ENCODE measurements around the gene ZNRD2. TPM values are rescaled to one million over a fixed set of nuclear protein-coding genes. Genes with fewer than 3 reads are reported as not detected.

The ZNRD2 gene
- total RNA-seq, 1 donor from 2014 or later: 45.1 TPM

GRCh38 chr11:65595543-65596281, 25.4 kb downstream of the ZNRD2 start, which contains the start of gene KCNK7:
Gene KCNK7 (minus strand): TSS chr11:65595800. CDS start chr11:65595772, 28 bp downstream.
- H3K27me3 Mint-ChIP-seq (ENCODE audit: low read depth, unreplicated experiment): peaks cover 4% of the 10 kb centered on the region
- H3K27ac Mint-ChIP-seq (ENCODE audit: unreplicated experiment): no peak within 1 kb of the TSS
- Histone ChIP-seq H2AFZ (ENCODE audit: low read depth, low read length) (no peak within 1 kb of the TSS), H3K36me3 (ENCODE audit: insufficient read depth, low read length) (peaks cover 2% of the 10 kb centered on the region), H3K9me3 (ENCODE audit: insufficient read depth, low read depth, low read length) (no peaks in the 10 kb centered on the region), H3K9ac (ENCODE audit: low read length) (no peak within 1 kb of the TSS), H3K4me1 (ENCODE audit: insufficient read depth, low read length) (peaks cover 4% of the 10 kb centered on the region), H3K4me3 (ENCODE audit: insufficient read depth, low read depth, low read length) (no peak within 1 kb of the TSS), H3K79me2 (ENCODE audit: insufficient read depth, low read length) (no peaks in the 10 kb centered on the region), H3K4me2 (ENCODE audit: low read length) (no peak within 1 kb of the TSS), H3K27ac (ENCODE audit: low read depth, low read length) (no peak within 1 kb of the TSS), H3K27me3 (ENCODE audit: insufficient read depth, low read length) (no peaks in the 10 kb centered on the region), H4K20me1 (ENCODE audit: insufficient read depth, low read length) (peaks cover 6% of the 10 kb centered on the region)
- no peak for DNase-seq (ENCODE audit: low read depth)
- peaks cover 4% of the 10 kb centered on the region for H3K36me3 Mint-ChIP-seq (ENCODE audit: low read depth, unreplicated experiment)
- TF ChIP-seq CTCF (IDR thresholded peaks at IDR 0.05; ENCODE audit: insufficient read depth, low read depth, low read length) (no peak), EZH2 (IDR thresholded peaks at IDR 0.05; ENCODE audit: insufficient read depth, low read length) (no peak)
- H3K4me1 Mint-ChIP-seq (ENCODE audit: low read depth, unreplicated experiment): no peaks in the 10 kb centered on the region
- no peaks in the 10 kb centered on the region for H3K9me3 Mint-ChIP-seq (ENCODE audit: unreplicated experiment)
- no peak for FAIRE-seq
- no peak within 1 kb of the TSS for H3K4me3 Mint-ChIP-seq (ENCODE audit: unreplicated experiment)

DNA sequence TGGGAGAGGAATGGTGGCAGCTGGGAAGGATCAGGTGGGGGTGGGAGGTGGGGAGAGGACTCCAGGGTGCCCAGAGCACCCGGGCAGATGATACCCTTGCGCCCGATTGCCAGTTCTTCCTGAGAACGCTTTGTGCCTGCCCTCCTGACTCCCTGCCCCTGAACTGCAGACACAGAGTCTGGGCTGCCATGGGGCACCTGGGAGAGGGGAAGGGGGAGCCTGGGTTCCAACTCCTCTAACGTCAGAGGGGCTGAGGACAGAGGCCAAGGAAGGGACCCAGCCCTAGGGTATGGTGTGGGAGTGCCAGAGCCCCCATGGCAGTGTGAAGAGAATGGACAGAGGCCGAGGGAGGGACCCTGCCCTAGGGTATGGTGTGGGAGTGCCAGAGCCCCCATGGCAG, 26.2 kb downstream of the ZNRD2 start:
- no peak overlapping the region for H3K27ac ChIP-seq (ENCODE audit: low read depth, low read length)
- no peaks in the 10 kb centered on the region for H3K79me2 ChIP-seq (ENCODE audit: insufficient read depth, low read length)
- no peaks in the 10 kb centered on the region for H3K9me3 ChIP-seq (ENCODE audit: insufficient read depth, low read depth, low read length)
- no peak overlapping the region for H3K4me2 ChIP-seq (ENCODE audit: low read length)
- Mint-ChIP-seq H3K4me3 (ENCODE audit: unreplicated experiment) (no peak overlapping the region), H3K27me3 (ENCODE audit: low read depth, unreplicated experiment) (peaks cover 3% of the 10 kb centered on the region), H3K27ac (ENCODE audit: unreplicated experiment) (no peak overlapping the region), H3K36me3 (ENCODE audit: low read depth, unreplicated experiment) (peaks cover 10% of the 10 kb centered on the region), H3K9me3 (ENCODE audit: unreplicated experiment) (no peaks in the 10 kb centered on the region), H3K4me1 (ENCODE audit: low read depth, unreplicated experiment) (no peaks in the 10 kb centered on the region)
- H2AFZ ChIP-seq (ENCODE audit: low read depth, low read length): no peak overlapping the region
- no peak overlapping the region for H3K9ac ChIP-seq (ENCODE audit: low read length)
- H3K4me3 ChIP-seq (ENCODE audit: insufficient read depth, low read depth, low read length): no peak overlapping the region
- TF ChIP-seq CTCF (IDR thresholded peaks at IDR 0.05; ENCODE audit: insufficient read depth, low read depth, low read length): no peak
- TF ChIP-seq EZH2 (IDR thresholded peaks at IDR 0.05; ENCODE audit: insufficient read depth, low read length): no peak
- H3K27me3 ChIP-seq (ENCODE audit: insufficient read depth, low read length): no peaks in the 10 kb centered on the region
- H4K20me1 ChIP-seq (ENCODE audit: insufficient read depth, low read length): peaks cover 7% of the 10 kb centered on the region
- H3K4me1 ChIP-seq (ENCODE audit: insufficient read depth, low read length): peaks cover 4% of the 10 kb centered on the region
- peaks cover 2% of the 10 kb centered on the region for H3K36me3 ChIP-seq (ENCODE audit: insufficient read depth, low read length)
- FAIRE-seq (no peak), DNase-seq (ENCODE audit: low read depth) (no peak)

DNA sequence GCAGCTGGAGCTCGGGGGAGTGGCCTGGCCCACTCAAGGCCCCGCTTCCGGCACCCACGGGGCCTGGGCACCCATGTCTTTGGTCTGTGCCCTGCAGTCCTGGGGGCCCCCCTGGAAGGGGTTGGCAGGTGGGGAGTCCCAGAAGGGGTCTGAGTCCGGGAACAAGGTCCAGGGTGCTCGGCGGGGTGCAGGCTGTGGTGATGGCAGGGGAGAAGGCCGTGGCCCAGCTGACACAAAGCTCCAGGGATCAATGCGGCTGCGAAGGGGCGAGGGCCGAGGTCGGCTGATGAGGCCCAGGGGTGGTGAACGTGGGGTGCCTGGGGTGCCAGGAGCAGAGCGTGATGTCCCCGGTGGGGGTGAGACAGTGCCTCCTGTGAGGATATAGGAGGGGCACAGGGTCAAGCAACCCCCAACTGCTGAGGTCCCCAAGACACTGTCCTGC, 28.0 kb downstream of the ZNRD2 start:
- H3K9me3 ChIP-seq (ENCODE audit: insufficient read depth, low read depth, low read length): no peaks in the 10 kb centered on the region
- H3K9me3 Mint-ChIP-seq (ENCODE audit: unreplicated experiment): no peaks in the 10 kb centered on the region
- no peak for FAIRE-seq
- TF ChIP-seq CTCF (IDR thresholded peaks at IDR 0.05; ENCODE audit: insufficient read depth, low read depth, low read length) (no peak), EZH2 (IDR thresholded peaks at IDR 0.05; ENCODE audit: insufficient read depth, low read length) (no peak)
- H3K4me1 Mint-ChIP-seq (ENCODE audit: low read depth, unreplicated experiment): no peaks in the 10 kb centered on the region
- peaks cover 6% of the 10 kb centered on the region for H4K20me1 ChIP-seq (ENCODE audit: insufficient read depth, low read length)
- H3K4me3 ChIP-seq (ENCODE audit: insufficient read depth, low read depth, low read length): no peak overlapping the region
- no peak overlapping the region for H3K27ac Mint-ChIP-seq (ENCODE audit: unreplicated experiment)
- DNase-seq (ENCODE audit: low read depth): no peak
- no peaks in the 10 kb centered on the region for H3K27me3 ChIP-seq (ENCODE audit: insufficient read depth, low read length)
- H3K27ac ChIP-seq (ENCODE audit: low read depth, low read length): no peak overlapping the region
- peaks cover 3% of the 10 kb centered on the region for H3K27me3 Mint-ChIP-seq (ENCODE audit: low read depth, unreplicated experiment)
- no peak overlapping the region for H3K9ac ChIP-seq (ENCODE audit: low read length)
- H3K4me2 ChIP-seq (ENCODE audit: low read length): no peak overlapping the region
- peaks cover 10% of the 10 kb centered on the region for H3K36me3 Mint-ChIP-seq (ENCODE audit: low read depth, unreplicated experiment)
- no peak overlapping the region for H3K4me3 Mint-ChIP-seq (ENCODE audit: unreplicated experiment)
- no peaks in the 10 kb centered on the region for H3K79me2 ChIP-seq (ENCODE audit: insufficient read depth, low read length)
- H3K36me3 ChIP-seq (ENCODE audit: insufficient read depth, low read length): peaks cover 2% of the 10 kb centered on the region
- no peaks in the 10 kb centered on the region for H3K4me1 ChIP-seq (ENCODE audit: insufficient read depth, low read length)
- H2AFZ ChIP-seq (ENCODE audit: low read depth, low read length): no peak overlapping the region

Measured in astrocyte (in vitro differentiated cells and primary cell).